ENCODE data around the gene KRI1. TPM values are rescaled to one million over a fixed set of nuclear protein-coding genes. Genes with fewer than 3 reads are reported as not detected.

Gene KRI1
- total RNA-seq, 8 experiments from 2014 or later, result 6.8 to 44.1 (median 12.1) TPM

- Histone ChIP-seq H3K4me3 (no peak overlapping the region), H3K4me1 (replicated peaks in 1 of 2) (peaks cover 0 to 14% of the 10 kb centered on the region in 2 donors), H3K27ac (no peak overlapping the region)
- 5 to 44% (median 25%) methylated on average over 1 to 8 of the region's 33 CpGs; no CpG with 5 or more reads in 6 of the 10 experiments for WGBS, 10 experiments
- in situ Hi-C loops (cut with MboI; ENCODE audit: low pct_unique_long_range_greater_than_20kb in 2 of 9, low sequenced_read_pairs in 9 of 9, unreplicated experiment in 9 of 9), result no loop called here
- ATAC-seq (replicated peaks in 6 of 8), result peak in 2 of 8 experiments; percentile 4 to 5
These were observed 47.1 kb downstream of the KRI1 start for GRCh38 chr19:10518444-10519361.

GRCh38 chr19:10517760-10518443 is 47.9 kb downstream of the KRI1 start:
- Histone ChIP-seq H3K4me1 (replicated peaks in 1 of 2) (peaks cover 0 to 14% of the 10 kb centered on the region in 2 donors), H3K4me3 (no peak overlapping the region), H3K27ac (no peak overlapping the region)
- WGBS, 10 experiments, result 0 to 10% (median 0%) methylated on average over 2 to 6 of the region's 27 CpGs; no CpG with 5 or more reads in 5 of the 10 experiments
- in situ Hi-C loops (cut with MboI; ENCODE audit: low pct_unique_long_range_greater_than_20kb in 2 of 9, low sequenced_read_pairs in 9 of 9, unreplicated experiment in 9 of 9), result no loop called here
- peak; percentile 34 to 58 (median 48) for ATAC-seq (replicated peaks in 6 of 8)

- peak; percentile 32 to 69 (median 52) for ATAC-seq (replicated peaks in 6 of 8)
- Histone ChIP-seq H3K4me1 (replicated peaks in 1 of 2) (peaks cover 0 to 14% of the 10 kb centered on the region in 2 donors), H3K4me3 (no peak within 1 kb of the TSS), H3K27ac (no peak within 1 kb of the TSS)
- in situ Hi-C loops (cut with MboI; ENCODE audit: low pct_unique_long_range_greater_than_20kb in 2 of 9, low sequenced_read_pairs in 9 of 9, unreplicated experiment in 9 of 9), result no loop called here
- 11% methylated on average over 10 of the region's 39 CpGs; no CpG with 5 or more reads in 9 of the 10 experiments for WGBS, 10 experiments
These were observed 48.5 kb downstream of the KRI1 start, which contains the start of gene S1PR5 for GRCh38 chr19:10517361-10517759. S1PR5 (minus strand) TSS chr19:10517447; CDS start chr19:10515011, 2,436 bp downstream.

GRCh38 chr19:10516671-10517286 is 49.0 kb downstream of the KRI1 start:
- Histone ChIP-seq H3K4me3 (no peak overlapping the region), H3K27ac (no peak overlapping the region), H3K4me1 (replicated peaks in 1 of 2) (peaks cover 0 to 14% of the 10 kb centered on the region in 2 donors)
- in situ Hi-C loops (cut with MboI; ENCODE audit: low pct_unique_long_range_greater_than_20kb in 2 of 9, low sequenced_read_pairs in 9 of 9, unreplicated experiment in 9 of 9), result no loop called here
- no peak for ATAC-seq (replicated peaks in 6 of 8)
- 39 to 83% (median 55%) methylated on average over 1 to 5 of the region's 10 CpGs; no CpG with 5 or more reads in 2 of the 10 experiments for WGBS, 10 experiments

GRCh38 chr19:10516064-10516385 is 49.8 kb downstream of the KRI1 start:
- Histone ChIP-seq H3K4me1 (replicated peaks in 1 of 2) (peaks cover 0 to 14% of the 10 kb centered on the region in 2 donors), H3K4me3 (no peak overlapping the region), H3K27ac (no peak overlapping the region)
- WGBS, 10 experiments, result 66 to 100% (median 73%) methylated on average over 1 to 4 of the region's 5 CpGs; no CpG with 5 or more reads in 5 of the 10 experiments
- in situ Hi-C loops (cut with MboI; ENCODE audit: low pct_unique_long_range_greater_than_20kb in 2 of 9, low sequenced_read_pairs in 9 of 9, unreplicated experiment in 9 of 9), result no loop called here
- ATAC-seq (replicated peaks in 6 of 8), result no peak

- Histone ChIP-seq H3K4me1 (replicated peaks in 1 of 2) (peaks cover 0 to 18% of the 10 kb centered on the region in 2 donors), H3K27ac (no peak overlapping the region), H3K4me3 (peak overlapping the region in 2 of 5 donors; percentile 3 to 14)
- 0 to 56% (median 40%) methylated on average over 1 to 10 of the region's 107 CpGs; no CpG with 5 or more reads in 5 of the 10 experiments for WGBS, 10 experiments
- peak in 5 of 8 experiments; percentile 24 to 59 (median 53) for ATAC-seq (replicated peaks in 6 of 8)
- in situ Hi-C loops (cut with MboI; ENCODE audit: low pct_unique_long_range_greater_than_20kb in 2 of 9, low sequenced_read_pairs in 9 of 9, unreplicated experiment in 9 of 9), result no loop called here
These were observed 51.3 kb downstream of the KRI1 start for GRCh38 chr19:10514211-10515145.

- no peak overlapping the region for H3K4me3 ChIP-seq
These were observed 52.6 kb downstream of the KRI1 start for GRCh38 chr19:10513223-10513622.

GRCh38 chr19:10510301-10510802 is 55.5 kb downstream of the KRI1 start:
- Histone ChIP-seq H3K27ac (no peak overlapping the region), H3K4me3 (no peak overlapping the region), H3K4me1 (replicated peaks in 1 of 2) (peaks cover 0 to 4% of the 10 kb centered on the region in 2 donors)
- 0 to 60% (median 30%) methylated on average over 1 to 3 of the region's 15 CpGs; no CpG with 5 or more reads in 6 of the 10 experiments for WGBS, 10 experiments
- ATAC-seq (replicated peaks in 6 of 8), result no peak
- in situ Hi-C loops (cut with MboI; ENCODE audit: low pct_unique_long_range_greater_than_20kb in 2 of 9, low sequenced_read_pairs in 9 of 9, unreplicated experiment in 9 of 9), result no loop called here

More at GRCh38 chr19:10513223-10513622, 52.6 kb downstream of the KRI1 start:
- in situ Hi-C loops (cut with MboI; ENCODE audit: low pct_unique_long_range_greater_than_20kb in 2 of 9, low sequenced_read_pairs in 9 of 9, unreplicated experiment in 9 of 9), result no loop called here
- WGBS, 10 experiments, result 20 to 88% (median 56%) methylated on average over 2 to 7 of the region's 7 CpGs
- Histone ChIP-seq H3K4me1 (replicated peaks in 1 of 2) (peaks cover 0 to 14% of the 10 kb centered on the region in 2 donors), H3K27ac (no peak overlapping the region)
- ATAC-seq (replicated peaks in 6 of 8), result no peak

GRCh38 chr19:10508707-10509106 is 57.1 kb downstream of the KRI1 start:
- no peak for ATAC-seq (replicated peaks in 6 of 8)
- H3K4me1 ChIP-seq (replicated peaks in 1 of 2), result peaks cover 0 to 4% of the 10 kb centered on the region in 2 donors
- H3K27ac ChIP-seq, result no peak overlapping the region
- 0 to 93% (median 80%) methylated on average over 1 to 3 of the region's 3 CpGs; no CpG with 5 or more reads in 7 of the 10 experiments for WGBS, 10 experiments
- in situ Hi-C loops (cut with MboI; ENCODE audit: low pct_unique_long_range_greater_than_20kb in 2 of 9, low sequenced_read_pairs in 9 of 9, unreplicated experiment in 9 of 9), result no loop called here
- no peak overlapping the region for H3K4me3 ChIP-seq

- H3K4me1 ChIP-seq (replicated peaks in 1 of 2), result peaks cover 0 to 4% of the 10 kb centered on the region in 2 donors
- in situ Hi-C loops (cut with MboI; ENCODE audit: low pct_unique_long_range_greater_than_20kb in 2 of 9, low sequenced_read_pairs in 9 of 9, unreplicated experiment in 9 of 9), result no loop called here
- H3K4me3 ChIP-seq, result no peak overlapping the region
- no peak for ATAC-seq (replicated peaks in 6 of 8)
- 60 to 100% (median 80%) methylated on average over 1 to 11 of the region's 16 CpGs; no CpG with 5 or more reads in 2 of the 10 experiments for WGBS, 10 experiments
- H3K27ac ChIP-seq, result no peak overlapping the region
These were observed 57.8 kb downstream of the KRI1 start for GRCh38 chr19:10508036-10508435.

- WGBS, 10 experiments, result 20 to 98% (median 57%) methylated on average over 4 to 16 of the region's 17 CpGs
These were observed 60.1 kb downstream of the KRI1 start for GRCh38 chr19:10505583-10506229.

More at GRCh38 chr19:10505583-10506229, 60.1 kb downstream of the KRI1 start:
- peak in 2 of 8 experiments; percentile 3 for ATAC-seq (replicated peaks in 6 of 8)
- in situ Hi-C loops (cut with MboI; ENCODE audit: low pct_unique_long_range_greater_than_20kb in 2 of 9, low sequenced_read_pairs in 9 of 9, unreplicated experiment in 9 of 9), result no loop called here
- H3K27ac ChIP-seq, result no peak overlapping the region
- no peak overlapping the region for H3K4me3 ChIP-seq
- H3K4me1 ChIP-seq (replicated peaks in 1 of 2), result peaks cover 4 to 9% of the 10 kb centered on the region in 2 donors
